ENCODE measurements around the gene LRRC3.

Gene LRRC3

GRCh38 chr21:44438531-44439210, 16.6 kb upstream of the LRRC3 start:
- DNase-seq (ENCODE audit: low read depth in 2 of 3, low spot score in 1 of 3): no peak

GRCh38 chr21:44439211-44439600, 16.1 kb upstream of the LRRC3 start:
- DNase-seq (ENCODE audit: low read depth in 2 of 3, low spot score in 1 of 3): no peak

- DNase-seq (ENCODE audit: low read depth in 2 of 3, low spot score in 1 of 3): no peak
Observed at GRCh38 chr21:44440241-44441040, 14.9 kb upstream of the LRRC3 start.

GRCh38 chr21:44441041-44441400, 14.3 kb upstream of the LRRC3 start:
- no peak for DNase-seq (ENCODE audit: low read depth in 2 of 3, low spot score in 1 of 3)

GRCh38 chr21:44441581-44442265, 13.6 kb upstream of the LRRC3 start:
- no peak for DNase-seq (ENCODE audit: low read depth in 2 of 3, low spot score in 1 of 3)

GRCh38 chr21:44442266-44443125, 12.8 kb upstream of the LRRC3 start:
- no peak for DNase-seq (ENCODE audit: low read depth in 2 of 3, low spot score in 1 of 3)

- DNase-seq (ENCODE audit: low read depth in 2 of 3, low spot score in 1 of 3): no peak
Observed at GRCh38 chr21:44443291-44443890, 11.9 kb upstream of the LRRC3 start.

- DNase-seq (ENCODE audit: low read depth in 2 of 3, low spot score in 1 of 3): no peak
Observed at GRCh38 chr21:44443891-44444285, 11.4 kb upstream of the LRRC3 start.

- no peak for DNase-seq (ENCODE audit: low read depth in 2 of 3, low spot score in 1 of 3)
Observed at GRCh38 chr21:44444286-44444931, 10.9 kb upstream of the LRRC3 start.

- no peak for DNase-seq (ENCODE audit: low read depth in 2 of 3, low spot score in 1 of 3)
Observed at GRCh38 chr21:44445145-44445812, 10.0 kb upstream of the LRRC3 start.

- no peak for DNase-seq (ENCODE audit: low read depth in 2 of 3, low spot score in 1 of 3)
Observed at GRCh38 chr21:44448651-44449131, 6.6 kb upstream of the LRRC3 start.

GRCh38 chr21:44449473-44450363, 5.6 kb upstream of the LRRC3 start:
- DNase-seq (ENCODE audit: low read depth in 2 of 3, low spot score in 1 of 3): no peak

GRCh38 chr21:44450402-44450801, 4.9 kb upstream of the LRRC3 start:
- no peak for DNase-seq (ENCODE audit: low read depth in 2 of 3, low spot score in 1 of 3)

GRCh38 chr21:44450999-44451398, 4.3 kb upstream of the LRRC3 start:
- DNase-seq (ENCODE audit: low read depth in 2 of 3, low spot score in 1 of 3): no peak

GRCh38 chr21:44453120-44453519, 2.2 kb upstream of the LRRC3 start:
- no peak for DNase-seq (ENCODE audit: low read depth in 2 of 3, low spot score in 1 of 3)

- DNase-seq (ENCODE audit: low read depth in 2 of 3, low spot score in 1 of 3): no peak
Observed at GRCh38 chr21:44454058-44454457, 1.3 kb upstream of the LRRC3 start.

GRCh38 chr21:44455524-44456213, 359 bp downstream of the LRRC3 start:
- DNase-seq (ENCODE audit: low read depth in 2 of 3, low spot score in 1 of 3): peak in 1 of 3 donors; percentile 9
